ENCODE measurements around the gene SSR4.

The SSR4 gene

DNA sequence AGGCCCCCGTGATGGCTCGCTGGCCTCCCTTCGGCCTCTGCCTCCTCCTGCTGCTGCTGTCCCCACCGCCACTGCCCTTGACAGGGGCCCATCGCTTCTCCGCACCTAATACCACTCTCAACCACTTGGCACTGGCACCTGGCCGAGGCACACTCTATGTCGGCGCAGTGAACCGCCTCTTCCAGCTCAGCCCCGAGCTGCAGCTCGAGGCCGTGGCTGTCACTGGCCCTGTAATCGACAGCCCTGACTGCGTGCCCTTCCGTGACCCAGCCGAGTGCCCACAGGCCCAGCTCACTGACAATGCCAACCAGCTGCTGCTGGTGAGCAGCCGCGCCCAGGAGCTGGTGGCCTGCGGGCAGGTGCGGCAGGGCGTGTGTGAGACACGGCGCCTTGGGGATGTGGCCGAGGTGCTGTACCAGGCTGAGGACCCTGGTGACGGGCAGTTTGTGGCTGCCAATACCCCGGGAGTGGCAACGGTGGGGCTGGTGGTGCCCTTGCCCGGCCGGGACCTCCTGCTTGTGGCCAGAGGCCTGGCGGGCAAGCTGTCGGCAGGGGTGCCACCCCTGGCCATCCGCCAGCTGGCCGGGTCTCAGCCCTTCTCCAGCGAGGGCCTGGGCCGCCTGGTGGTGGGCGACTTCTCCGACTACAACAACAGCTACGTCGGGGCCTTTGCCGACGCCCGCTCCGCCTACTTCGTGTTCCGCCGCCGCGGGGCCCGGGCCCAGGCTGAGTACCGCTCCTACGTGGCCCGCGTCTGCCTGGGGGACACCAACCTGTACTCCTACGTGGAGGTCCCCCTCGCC is 27.4 kb upstream of the SSR4 start:
- TF ChIP-seq, protein P1, sequence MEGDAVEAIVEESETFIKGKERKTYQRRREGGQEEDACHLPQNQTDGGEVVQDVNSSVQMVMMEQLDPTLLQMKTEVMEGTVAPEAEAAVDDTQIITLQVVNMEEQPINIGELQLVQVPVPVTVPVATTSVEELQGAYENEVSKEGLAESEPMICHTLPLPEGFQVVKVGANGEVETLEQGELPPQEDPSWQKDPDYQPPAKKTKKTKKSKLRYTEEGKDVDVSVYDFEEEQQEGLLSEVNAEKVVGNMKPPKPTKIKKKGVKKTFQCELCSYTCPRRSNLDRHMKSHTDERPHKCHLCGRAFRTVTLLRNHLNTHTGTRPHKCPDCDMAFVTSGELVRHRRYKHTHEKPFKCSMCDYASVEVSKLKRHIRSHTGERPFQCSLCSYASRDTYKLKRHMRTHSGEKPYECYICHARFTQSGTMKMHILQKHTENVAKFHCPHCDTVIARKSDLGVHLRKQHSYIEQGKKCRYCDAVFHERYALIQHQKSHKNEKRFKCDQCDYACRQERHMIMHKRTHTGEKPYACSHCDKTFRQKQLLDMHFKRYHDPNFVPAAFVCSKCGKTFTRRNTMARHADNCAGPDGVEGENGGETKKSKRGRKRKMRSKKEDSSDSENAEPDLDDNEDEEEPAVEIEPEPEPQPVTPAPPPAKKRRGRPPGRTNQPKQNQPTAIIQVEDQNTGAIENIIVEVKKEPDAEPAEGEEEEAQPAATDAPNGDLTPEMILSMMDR (IDR thresholded peaks at IDR 0.05; ENCODE audit: extremely low read depth, missing control alignments), result no peak
- DNase-seq (ENCODE audit: low spot score), result peak; percentile 6

DNA sequence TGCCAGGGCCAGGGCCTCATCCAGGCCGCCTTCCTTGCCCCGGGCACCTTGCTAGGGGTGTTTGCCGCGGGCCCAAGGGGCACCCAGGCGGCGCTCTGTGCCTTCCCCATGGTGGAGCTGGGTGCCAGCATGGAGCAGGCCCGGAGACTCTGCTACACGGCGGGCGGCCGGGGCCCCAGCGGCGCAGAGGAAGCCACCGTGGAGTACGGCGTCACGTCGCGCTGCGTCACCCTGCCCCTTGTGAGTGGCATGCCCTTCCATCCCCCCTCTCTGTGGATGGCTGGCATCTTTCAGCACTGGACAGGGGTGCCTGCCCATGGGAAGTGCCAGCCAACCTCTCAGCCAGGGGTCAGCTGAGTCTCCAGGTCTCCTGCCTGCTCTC is 26.8 kb upstream of the SSR4 start:
- TF ChIP-seq, protein P1 (IDR thresholded peaks at IDR 0.05; ENCODE audit: extremely low read depth, missing control alignments), result no peak
- peak; percentile 4 for DNase-seq (ENCODE audit: low spot score)

DNA sequence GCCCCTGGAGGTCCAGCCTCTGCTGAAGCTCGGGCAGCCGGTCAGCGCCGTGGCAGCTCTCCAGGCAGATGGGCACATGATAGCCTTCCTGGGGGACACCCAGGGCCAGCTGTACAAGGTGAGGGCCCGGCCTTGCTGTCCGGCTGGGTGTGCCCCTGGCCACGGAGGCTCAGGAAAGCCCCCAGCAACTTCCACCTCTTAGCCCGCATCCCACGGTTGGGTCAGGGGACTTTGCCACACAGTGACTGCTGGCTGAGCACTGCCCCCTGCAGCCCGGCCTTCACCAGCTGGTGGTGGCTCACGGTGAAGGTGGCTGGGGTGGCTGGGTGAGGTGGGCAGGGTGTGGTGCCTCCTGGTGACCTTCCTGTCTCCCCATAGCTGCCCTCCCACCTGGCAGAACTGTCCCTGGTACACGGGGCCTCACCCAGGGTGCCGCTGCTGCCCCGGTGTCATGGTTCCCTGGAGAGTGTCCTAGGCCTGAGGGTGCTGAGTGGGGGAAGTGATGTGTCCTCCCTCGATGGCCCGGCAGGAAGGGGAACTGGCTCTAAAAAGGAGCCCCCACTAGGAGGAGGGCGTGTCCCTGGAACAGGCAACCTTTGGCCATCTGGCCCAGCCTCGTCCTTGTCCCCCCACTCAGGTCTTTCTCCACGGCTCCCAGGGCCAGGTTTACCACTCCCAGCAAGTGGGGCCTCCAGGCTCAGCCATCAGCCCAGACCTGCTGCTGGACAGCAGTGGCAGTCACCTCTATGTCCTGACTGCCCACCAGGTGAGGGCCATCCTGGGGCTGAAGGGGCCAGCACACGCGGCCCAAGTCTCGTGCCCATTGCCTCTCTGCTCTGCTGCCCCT is 25.9 kb upstream of the SSR4 start:
- DNase-seq (ENCODE audit: low spot score), result peak; percentile 25
- TF ChIP-seq, protein P1 (IDR thresholded peaks at IDR 0.05; ENCODE audit: extremely low read depth, missing control alignments), result no peak

DNA sequence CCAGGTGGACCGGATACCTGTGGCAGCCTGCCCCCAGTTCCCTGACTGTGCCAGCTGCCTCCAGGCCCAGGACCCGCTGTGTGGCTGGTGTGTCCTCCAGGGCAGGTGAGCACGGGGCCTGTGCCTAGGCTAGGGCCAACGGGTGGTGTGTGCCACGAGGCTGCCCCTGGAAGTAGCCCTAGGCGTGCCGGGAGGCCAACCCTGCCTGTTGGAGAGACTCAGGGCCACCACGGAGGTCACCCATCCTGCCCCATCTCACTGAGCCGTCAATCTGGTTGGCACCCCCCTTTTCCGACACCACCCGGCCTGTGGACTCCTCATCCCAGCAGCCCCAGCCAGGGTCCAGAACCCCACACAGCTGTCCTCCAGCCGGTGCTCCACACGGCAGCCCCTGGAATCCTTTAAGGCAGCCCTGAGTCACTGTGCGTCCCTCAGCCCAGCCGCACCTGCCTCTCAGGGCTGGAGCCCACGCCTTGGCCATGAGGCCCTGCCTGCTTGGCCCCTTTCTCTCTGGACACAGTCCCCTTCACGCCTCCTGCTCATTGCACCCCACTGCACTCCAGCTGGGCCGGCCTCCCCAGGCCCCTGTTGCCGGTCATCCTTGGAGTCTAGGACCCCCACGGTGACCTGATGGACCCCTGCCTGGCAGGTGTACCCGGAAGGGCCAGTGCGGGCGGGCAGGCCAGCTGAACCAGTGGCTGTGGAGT is 25.2 kb upstream of the SSR4 start:
- peak; percentile 2 for DNase-seq (ENCODE audit: low spot score)

DNA sequence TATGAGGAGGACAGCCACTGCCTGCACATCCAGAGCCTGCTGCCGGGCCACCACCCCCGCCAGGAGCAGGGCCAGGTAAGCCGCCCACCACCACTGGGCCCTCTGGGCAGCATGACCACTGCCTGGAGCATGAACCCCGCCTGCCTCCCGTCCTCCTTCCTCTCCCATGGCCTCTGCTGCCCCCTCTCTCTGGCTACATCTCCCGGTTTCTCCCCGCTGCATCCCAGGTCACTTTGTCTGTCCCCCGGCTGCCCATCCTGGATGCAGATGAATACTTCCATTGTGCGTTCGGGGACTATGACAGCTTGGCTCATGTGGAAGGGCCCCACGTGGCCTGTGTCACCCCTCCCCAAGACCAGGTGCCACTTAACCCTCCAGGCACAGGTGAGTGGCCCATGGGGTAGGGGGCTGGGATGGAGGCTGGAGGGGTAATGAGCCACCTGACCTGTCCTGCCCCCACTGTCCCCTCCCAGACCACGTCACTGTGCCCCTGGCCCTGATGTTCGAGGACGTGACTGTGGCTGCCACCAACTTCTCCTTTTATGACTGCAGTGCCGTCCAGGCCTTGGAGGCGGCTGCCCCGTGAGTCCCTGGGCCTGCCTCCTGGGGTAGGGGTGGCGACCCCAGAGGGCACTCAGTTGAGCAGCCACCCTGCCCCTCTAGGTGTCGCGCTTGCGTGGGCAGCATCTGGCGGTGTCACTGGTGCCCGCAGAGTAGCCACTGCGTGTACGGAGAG is 24.4 kb upstream of the SSR4 start:
- TF ChIP-seq, protein P1 (IDR thresholded peaks at IDR 0.05; ENCODE audit: extremely low read depth, missing control alignments), result no peak
- DNase-seq (ENCODE audit: low spot score), result peak; percentile 10

More for the DNA sequence above, 25.2 kb upstream of the SSR4 start:
- TF ChIP-seq, protein P1 (IDR thresholded peaks at IDR 0.05; ENCODE audit: extremely low read depth, missing control alignments), result no peak

DNA sequence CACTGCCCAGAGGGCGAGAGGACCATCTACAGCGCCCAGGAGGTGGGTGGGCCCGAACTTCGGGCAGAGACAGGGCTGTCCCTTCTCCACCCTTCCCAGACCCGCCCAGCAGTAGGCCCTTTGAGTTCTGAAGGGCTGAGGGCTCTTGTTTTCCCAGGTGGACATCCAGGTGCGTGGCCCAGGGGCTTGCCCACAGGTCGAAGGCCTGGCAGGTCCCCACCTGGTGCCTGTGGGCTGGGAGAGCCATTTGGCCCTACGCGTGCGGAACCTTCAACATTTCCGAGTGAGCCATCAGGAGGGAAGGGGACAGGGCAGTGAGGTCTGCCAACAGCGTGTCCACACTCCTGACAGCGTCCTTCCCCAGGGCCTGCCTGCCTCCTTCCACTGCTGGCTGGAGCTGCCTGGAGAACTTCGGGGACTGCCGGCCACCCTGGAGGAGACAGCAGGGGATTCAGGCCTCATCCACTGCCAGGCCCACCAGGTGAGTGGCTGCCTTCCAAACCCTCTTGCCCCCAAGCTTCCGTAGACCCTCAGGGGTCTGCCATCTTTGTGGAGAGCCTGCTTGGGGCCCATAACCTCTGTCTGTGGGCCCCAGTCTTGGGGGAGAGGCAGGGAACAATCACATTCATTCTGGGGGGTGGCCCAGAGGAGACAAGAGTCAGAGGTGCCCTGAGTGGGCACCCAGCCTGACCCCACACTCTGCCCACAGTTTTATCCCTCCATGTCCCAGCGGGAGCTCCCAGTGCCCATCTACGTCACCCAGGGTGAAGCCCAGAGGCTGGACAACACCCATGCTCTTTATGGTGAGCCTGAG is 23.7 kb upstream of the SSR4 start:
- DNase-seq (ENCODE audit: low spot score), result peak; percentile 5
- TF ChIP-seq, protein P1 (IDR thresholded peaks at IDR 0.05; ENCODE audit: extremely low read depth, missing control alignments), result no peak
